Cardiac muscle cell (in vitro differentiated cells and primary cell): Measurements from ENCODE around the gene COL18A1. TPM values are rescaled to one million over a fixed set of nuclear protein-coding genes. Genes with fewer than 3 reads are reported as not detected.

Source experiments
- DNase-seq, 2 donors: peaks; one replicate each; pipeline versions ENCODE4 v3.0.0 to v3.0.0-alpha.2; 2010 to 2017; ENCODE audit warnings: low read depth in 1 of 2, low spot score in 1 of 2
- H3K27ac ChIP-seq: fragments of 200-600 bp; sonication (generic); 2 replicates; pipeline ENCODE4 v1.5.1; 2016
- H3K27me3 ChIP-seq: fragments of 200-600 bp; sonication (generic); 2 replicates; pipeline ENCODE4 v1.6.0; 2016; ENCODE audit warnings: control low read depth
- H3K36me3 ChIP-seq: fragments of 200-600 bp; sonication (generic); 2 replicates; pipeline ENCODE4 v1.5.1; 2016; ENCODE audit warnings: control low read depth
- H3K4me1 ChIP-seq: fragments of 200-600 bp; sonication (generic); 2 replicates; pipeline ENCODE4 v1.8.1; 2017; ENCODE audit warnings: low read depth, mild to moderate bottlenecking, mixed run types
- H3K4me3 ChIP-seq: fragments of 200-600 bp; sonication (generic); 2 replicates; pipeline ENCODE4 v1.5.1; 2016; ENCODE audit warnings: mild to moderate bottlenecking
- H3K9me3 ChIP-seq: fragments of 200-600 bp; sonication (generic); 2 replicates; pipeline ENCODE4 v1.5.1; 2017; ENCODE audit warnings: low read depth, mild to moderate bottlenecking, control low read depth
- polyA plus RNA-seq: library from polyadenylated mRNA; unstranded; fragments of >200 nt; fragmentation: Nextera tagmentation; extraction: Ambion mirVana; gene quantifications from 2 replicates; pipeline ENCODE4 v1.2.1, GENCODE V29; 2016
- total RNA-seq: library from RNA; depleted of rRNA; stranded (reverse); fragments of >200 nt; gene quantifications from 2 replicates; pipeline ENCODE4 v1.2.3, GENCODE V29; 2016
- TF ChIP-seq, protein P1 (sequence below): IDR thresholded peaks from 2 replicates; pipeline ENCODE4 v1.5.1; 2012; ENCODE audit warnings: low read depth, mild to moderate bottlenecking, low read length

COL18A1 gene
- total and polyA plus RNA-seq, 2 experiments from 2014 or later: 407 to 1,182 TPM

DNA sequence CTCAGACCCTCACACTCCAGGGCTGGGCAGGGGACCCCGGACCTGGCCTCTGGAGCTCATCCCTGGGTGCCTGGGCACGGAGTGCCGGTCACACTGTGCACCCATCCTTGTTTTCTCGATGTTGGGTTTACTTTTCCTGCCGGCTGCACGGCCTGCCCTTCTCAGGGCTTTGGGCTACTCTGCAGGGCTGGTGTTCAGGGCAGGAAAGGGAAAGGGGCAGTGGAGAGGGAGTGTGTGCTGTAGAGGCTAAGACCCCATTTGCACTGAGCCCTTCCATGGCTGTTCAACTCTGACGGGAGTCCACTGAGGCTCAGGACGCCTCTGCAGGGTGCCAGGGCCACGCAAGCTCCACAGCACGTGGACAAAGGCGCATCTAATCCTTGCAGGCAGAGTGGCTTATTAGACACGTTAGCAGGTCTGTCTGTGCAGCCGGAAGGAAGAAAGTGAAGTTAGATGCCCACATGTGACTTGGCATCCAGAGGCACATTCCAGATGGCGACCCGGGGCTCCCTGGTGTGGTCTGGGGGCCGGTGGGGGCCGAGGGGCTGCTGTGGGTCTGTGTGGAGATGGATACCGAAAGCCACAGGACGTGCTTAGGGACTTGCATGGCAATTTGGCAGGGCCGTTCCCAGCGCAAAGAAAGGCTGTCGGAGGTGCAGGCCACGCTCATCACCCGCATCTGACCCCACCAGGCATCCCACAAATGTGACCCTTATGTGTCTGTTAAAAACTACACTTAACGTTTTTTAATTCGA, 33.6 kb downstream of the COL18A1 start:
- Histone ChIP-seq H3K4me1 (peaks cover 5% of the 10 kb centered on the region), H3K36me3 (no peaks in the 10 kb centered on the region), H3K4me3 (no peak overlapping the region), H3K9me3 (no peaks in the 10 kb centered on the region), H3K27ac (no peak overlapping the region), H3K27me3 (no peaks in the 10 kb centered on the region)
- DNase-seq: no peak
- TF ChIP-seq, protein P1, sequence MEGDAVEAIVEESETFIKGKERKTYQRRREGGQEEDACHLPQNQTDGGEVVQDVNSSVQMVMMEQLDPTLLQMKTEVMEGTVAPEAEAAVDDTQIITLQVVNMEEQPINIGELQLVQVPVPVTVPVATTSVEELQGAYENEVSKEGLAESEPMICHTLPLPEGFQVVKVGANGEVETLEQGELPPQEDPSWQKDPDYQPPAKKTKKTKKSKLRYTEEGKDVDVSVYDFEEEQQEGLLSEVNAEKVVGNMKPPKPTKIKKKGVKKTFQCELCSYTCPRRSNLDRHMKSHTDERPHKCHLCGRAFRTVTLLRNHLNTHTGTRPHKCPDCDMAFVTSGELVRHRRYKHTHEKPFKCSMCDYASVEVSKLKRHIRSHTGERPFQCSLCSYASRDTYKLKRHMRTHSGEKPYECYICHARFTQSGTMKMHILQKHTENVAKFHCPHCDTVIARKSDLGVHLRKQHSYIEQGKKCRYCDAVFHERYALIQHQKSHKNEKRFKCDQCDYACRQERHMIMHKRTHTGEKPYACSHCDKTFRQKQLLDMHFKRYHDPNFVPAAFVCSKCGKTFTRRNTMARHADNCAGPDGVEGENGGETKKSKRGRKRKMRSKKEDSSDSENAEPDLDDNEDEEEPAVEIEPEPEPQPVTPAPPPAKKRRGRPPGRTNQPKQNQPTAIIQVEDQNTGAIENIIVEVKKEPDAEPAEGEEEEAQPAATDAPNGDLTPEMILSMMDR: no peak

DNA sequence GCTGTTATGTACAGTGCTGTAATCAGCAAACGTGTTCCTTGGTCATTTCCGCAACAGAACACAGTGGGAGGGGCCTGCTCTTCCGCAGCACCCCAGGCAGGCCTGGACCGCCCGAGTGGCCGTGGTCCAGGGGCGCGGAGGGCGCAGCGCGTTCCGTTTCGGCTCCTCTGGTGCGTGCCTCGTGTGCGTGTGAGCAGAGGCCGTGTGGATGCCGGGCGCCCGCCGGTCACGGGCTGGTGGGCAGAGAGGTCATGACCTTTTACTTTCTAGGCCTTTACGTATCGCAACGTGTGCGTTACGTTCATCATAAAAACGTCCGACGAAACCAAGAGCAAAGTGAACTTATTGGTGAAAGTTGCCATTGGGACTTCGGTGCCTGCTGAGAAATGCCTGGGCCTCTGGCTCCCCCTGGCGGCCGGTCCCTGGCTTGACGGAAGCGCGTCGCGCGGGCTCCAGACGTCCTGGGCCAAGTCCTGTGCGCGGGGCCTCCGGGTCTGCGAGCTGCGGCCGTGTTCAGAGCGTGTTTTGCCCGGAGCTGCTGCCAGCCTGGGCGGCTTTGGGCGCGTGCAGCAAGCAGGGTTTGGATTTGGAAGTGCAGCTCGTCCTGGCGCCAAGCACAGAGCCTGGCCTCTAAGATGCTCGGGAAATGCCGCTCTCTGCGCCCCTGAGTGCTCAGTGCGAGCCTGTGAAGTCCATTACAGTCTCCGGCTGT, 34.4 kb downstream of the COL18A1 start:
- H3K36me3 ChIP-seq: no peaks in the 10 kb centered on the region
- TF ChIP-seq, protein P1: peak; percentile 90
- H3K27me3 ChIP-seq: no peaks in the 10 kb centered on the region
- no peak overlapping the region for H3K27ac ChIP-seq
- peaks cover 5% of the 10 kb centered on the region for H3K4me1 ChIP-seq
- H3K9me3 ChIP-seq: no peaks in the 10 kb centered on the region
- DNase-seq: peak; percentile 82 to 94
- no peak overlapping the region for H3K4me3 ChIP-seq

DNA sequence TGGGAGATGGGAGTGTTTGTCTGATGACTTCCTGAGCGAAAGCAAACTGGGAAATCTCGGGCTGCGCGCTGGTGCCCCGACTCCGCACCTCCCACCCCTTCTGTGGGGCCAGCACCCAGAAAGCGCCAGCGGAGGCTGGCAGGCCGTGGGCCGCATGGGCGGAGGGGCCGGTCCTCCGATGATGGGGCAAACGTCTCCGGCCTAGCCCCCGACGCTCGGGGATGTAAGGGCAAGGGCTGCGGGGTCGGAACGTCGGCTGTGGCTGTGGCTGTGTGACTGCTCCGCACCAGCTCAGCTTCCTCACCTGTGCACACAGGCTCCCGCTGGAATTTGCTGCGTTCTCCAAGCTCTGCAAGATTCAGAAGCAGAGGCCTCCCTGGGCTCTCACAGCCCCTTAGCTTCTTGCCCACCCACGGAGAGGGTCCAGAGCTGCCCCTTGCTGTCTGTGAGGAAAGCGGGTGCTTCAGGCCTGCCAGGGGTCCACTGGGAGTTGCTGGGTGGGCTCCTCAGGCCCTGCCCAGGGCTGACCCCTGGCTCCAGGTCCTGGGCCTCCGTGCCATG, 35.0 kb downstream of the COL18A1 start:
- H3K27ac ChIP-seq: no peak overlapping the region
- no peaks in the 10 kb centered on the region for H3K36me3 ChIP-seq
- TF ChIP-seq, protein P1: no peak
- H3K4me3 ChIP-seq: no peak overlapping the region
- H3K4me1 ChIP-seq: peaks cover 5% of the 10 kb centered on the region
- no peaks in the 10 kb centered on the region for H3K9me3 ChIP-seq
- H3K27me3 ChIP-seq: no peaks in the 10 kb centered on the region
- no peak for DNase-seq

GRCh38 chr21:45440736-45441350, 35.9 kb downstream of the COL18A1 start:
- DNase-seq: no peak
- Histone ChIP-seq H3K27ac (no peak overlapping the region), H3K9me3 (no peaks in the 10 kb centered on the region), H3K4me1 (peaks cover 5% of the 10 kb centered on the region), H3K36me3 (no peaks in the 10 kb centered on the region), H3K4me3 (no peak overlapping the region), H3K27me3 (no peaks in the 10 kb centered on the region)
- TF ChIP-seq, protein P1: no peak

- TF ChIP-seq, protein P1: no peak
- Histone ChIP-seq H3K9me3 (no peaks in the 10 kb centered on the region), H3K4me1 (peaks cover 5% of the 10 kb centered on the region), H3K27ac (no peak overlapping the region), H3K4me3 (no peak overlapping the region), H3K36me3 (no peaks in the 10 kb centered on the region), H3K27me3 (no peaks in the 10 kb centered on the region)
- DNase-seq: no peak
Measured at GRCh38 chr21:45441431-45442255, 36.7 kb downstream of the COL18A1 start.
